SK-N-SH (cell line): ENCODE results near the gene BMPR1B. TPM values are rescaled to one million over a fixed set of nuclear protein-coding genes. Genes with fewer than 3 reads are reported as not detected.
"Not testable (repeated sequence)": the region's sequence is repeated elsewhere in the genome, so short reads cannot be mapped to it uniquely, and the experiment has no call there.

Experiments
- CTCF ChIA-PET: fragments of 300-600, 350-600 bp; formaldehyde crosslinking; extraction: SDS; loops from one replicate; lab custom pipeline; 2021; lab: Yijun Ruan, JAX
- POLR2A ChIA-PET: fragments of 350-600 bp; sonication (Branson Sonifier 250); formaldehyde crosslinking; extraction: SDS; loops from one replicate; lab custom pipeline; 2020; ENCODE audit warnings: antibody characterized with exemption, inconsistent platforms; lab: Yijun Ruan, JAX
- DNase-seq: peaks from one replicate; pipeline ENCODE4 v3.0.0; 2012
- H2AFZ ChIP-seq: fragments of 200-600 bp; sonication (generic); 2 replicates; pipeline ENCODE4 v1.8.1; 2016; ENCODE audit warnings: antibody characterized with exemption, mild to moderate bottlenecking, low read depth
- H3F3A ChIP-seq: fragments of 200-600 bp; sonication (generic); replicated peaks from 2 replicates; pipeline ENCODE3; 2016; ENCODE audit warnings: antibody characterized with exemption, mild to moderate bottlenecking; ENCODE audit not compliant: insufficient read depth
- H3K27ac ChIP-seq, 2 experiments: fragments of 200-500 bp in 1 of 2; fragments of 200-600 bp in 1 of 2; sonication (Bioruptor generic) in 1 of 2; sonication (generic), shearing (Covaris generic) in 1 of 2; 2 replicates each; pipeline versions ENCODE4 v1.5.1 to v1.6.1; 2014 to 2016; ENCODE audit warnings: low read depth in 2 of 2, inconsistent platforms in 1 of 2, low read length in 1 of 2, mild to moderate bottlenecking in 1 of 2, mixed read lengths in 1 of 2
- H3K27me3 ChIP-seq: fragments of 200-600 bp; sonication (generic), shearing (Covaris generic); 2 replicates; pipeline ENCODE4 v1.6.1; 2016; ENCODE audit warnings: mixed run types; ENCODE audit not compliant: insufficient read depth
- H3K36me3 ChIP-seq, 2 experiments: fragments of 200-500 bp in 1 of 2; fragments of 200-600 bp in 1 of 2; sonication (Bioruptor generic) in 1 of 2; sonication (generic) in 1 of 2; replicated peaks in 1 of 2; 2 replicates each; pipeline versions ENCODE3 to v1.5.1; 2014 to 2016; ENCODE audit warnings: low read length in 1 of 2, mild to moderate bottlenecking in 1 of 2; ENCODE audit not compliant: insufficient read depth in 2 of 2, control insufficient read depth in 1 of 2
- H3K4me1 ChIP-seq, 2 experiments: fragments of 200-500 bp in 1 of 2; fragments of 200-600 bp in 1 of 2; sonication (Bioruptor generic) in 1 of 2; sonication (generic), shearing (Covaris generic) in 1 of 2; 2 replicates each; pipeline versions ENCODE4 v1.5.1 to v1.6.1; 2014 to 2016; ENCODE audit warnings: low read depth in 1 of 2, low read length in 1 of 2, mixed run types in 1 of 2; ENCODE audit not compliant: insufficient read depth in 2 of 2, control insufficient read depth in 1 of 2
- H3K4me2 ChIP-seq: fragments of 200-600 bp; sonication (generic), shearing (Covaris generic); 2 replicates; pipeline ENCODE4 v1.6.1; 2017; ENCODE audit warnings: mixed run types
- H3K4me3 ChIP-seq, 2 experiments: fragments of 200-500 bp in 1 of 2; fragments of 200-600 bp in 1 of 2; sonication (Bioruptor generic) in 1 of 2; sonication (generic), shearing (Covaris generic) in 1 of 2; 2 replicates each; pipeline versions ENCODE4 v1.5.1 to v1.8.1; 2014 to 2016; ENCODE audit warnings: low read depth in 2 of 2, inconsistent platforms in 1 of 2, low read length in 1 of 2, mild to moderate bottlenecking in 1 of 2, mixed read lengths in 1 of 2, moderate library complexity in 1 of 2
- H3K79me2 ChIP-seq: fragments of 200-600 bp; sonication (generic); 2 replicates; pipeline ENCODE4 v1.8.1; 2017; ENCODE audit warnings: mild to moderate bottlenecking; ENCODE audit not compliant: insufficient read depth
- H3K9ac ChIP-seq: fragments of 200-600 bp; sonication (generic); 2 replicates; pipeline ENCODE4 v1.6.1; 2017; ENCODE audit warnings: mixed run types
- H3K9me2 ChIP-seq: fragments of 200-600 bp; sonication (generic); 2 replicates; pipeline ENCODE4 v1.6.1; 2017; ENCODE audit warnings: mixed run types
- H3K9me3 ChIP-seq: fragments of 200-600 bp; sonication (generic); 2 replicates; pipeline ENCODE4 v1.6.1; 2017; ENCODE audit warnings: mixed run types, mild to moderate bottlenecking, moderate library complexity
- H4K20me1 ChIP-seq: fragments of 200-600 bp; sonication (generic); 2 replicates; pipeline ENCODE4 v1.6.1; 2017; ENCODE audit warnings: mild to moderate bottlenecking, mixed run types; ENCODE audit not compliant: insufficient read depth
- ELF1 ChIP-seq: IDR thresholded peaks from 2 replicates; pipeline ENCODE4 v1.4.0; 2012
- FOSL2 ChIP-seq: IDR thresholded peaks from 2 replicates; pipeline ENCODE4 v1.4.0; 2012; ENCODE audit warnings: low read depth, mild to moderate bottlenecking, moderate library complexity, borderline replicate concordance
- GABPA ChIP-seq: IDR thresholded peaks from 2 replicates; pipeline ENCODE4 v1.4.0; 2012; ENCODE audit warnings: low read depth, mild to moderate bottlenecking
- IRF3 ChIP-seq: fragments of 150-350 bp; IDR thresholded peaks from 2 replicates; pipeline ENCODE4 v1.6.1; 2016; ENCODE audit warnings: mild to moderate bottlenecking, low read depth, low read length
- PBX3 ChIP-seq: IDR thresholded peaks from 2 replicates; pipeline ENCODE4; 2012
- RAD21 ChIP-seq: IDR thresholded peaks from 2 replicates; pipeline ENCODE4 v1.6.1; 2012; ENCODE audit warnings: mild to moderate bottlenecking, low read length
- RXRA ChIP-seq: IDR thresholded peaks from 2 replicates; pipeline ENCODE4 v1.4.0; 2012; ENCODE audit warnings: low read depth, mild to moderate bottlenecking, borderline replicate concordance
- SMC3 ChIP-seq: IDR thresholded peaks from 2 replicates; pipeline ENCODE4 v1.6.1; 2012; ENCODE audit warnings: low read depth, low read length, improper control_type of control experiment
- TAF1 ChIP-seq: IDR thresholded peaks from 2 replicates; pipeline ENCODE4 v1.6.1; 2012; ENCODE audit warnings: low read depth, mild to moderate bottlenecking, low read length, moderate library complexity, borderline replicate concordance
- TEAD4 ChIP-seq: IDR thresholded peaks from 2 replicates; pipeline ENCODE4 v1.4.0; 2012; ENCODE audit warnings: mild to moderate bottlenecking, borderline replicate concordance; ENCODE audit not compliant: insufficient read depth
- WGBS: methylation state at CpG from one replicate; pipeline ENCODE4 v1.1.6; 2017; ENCODE audit warnings: low lambda C conversion rate; 5-methylcytosine and 5-hydroxymethylcytosine counted together
- polyA plus RNA-seq, 3 experiments: library from polyadenylated mRNA; depleted of rRNA; stranded (reverse); fragments of >200 nt; gene quantifications; 2 replicates each; pipeline ENCODE4 v1.2.3, GENCODE V29; 2012
- TF ChIP-seq, protein P1 (sequence below): IDR thresholded peaks from 2 replicates; pipeline ENCODE4 v1.4.0; 2012; ENCODE audit warnings: low read depth
- TF ChIP-seq, protein P2 (sequence below): IDR thresholded peaks from 2 replicates; pipeline ENCODE4 v1.6.1; 2012; ENCODE audit warnings: mild to moderate bottlenecking, low read depth, low read length, moderate library complexity
- TF ChIP-seq, protein P3 (sequence below): IDR thresholded peaks from 2 replicates; pipeline ENCODE4 v1.4.0; 2012; ENCODE audit warnings: low read depth, borderline replicate concordance

Gene BMPR1B
- polyA plus RNA-seq, 1 of the 3 experiments (the other 2 are of a cell fraction) = 0.16 TPM

- ChIA-PET CTCF (interaction anchor here (1.4 to 4.6 kb wide), 3 partner anchors 12 to 381 kb away, joined by 3 to 29 read pairs (median 7); partner anchors contain the start of gene UNC5C), POLR2A (no interaction called here)
- no peaks in the 10 kb centered on the region for H3F3A ChIP-seq
- peak overlapping the region in 1 of 2 experiments; percentile 39; a peak in 1 of 4 replicates for H3K27ac ChIP-seq
- H3K4me3 ChIP-seq = no peak overlapping the region
- no peak overlapping the region for H3K9ac ChIP-seq
- no peaks in the 10 kb centered on the region for H3K27me3 ChIP-seq
- peaks cover 0 to 54% of the 10 kb centered on the region in 2 experiments for H3K36me3 ChIP-seq
- H3K79me2 ChIP-seq = no peaks in the 10 kb centered on the region
- TF ChIP-seq RAD21 (peak; percentile 27; the same call in 1 of the 2 replicates), ELF1 (no peak)
- H3K4me2 ChIP-seq = no peak overlapping the region
- H4K20me1 ChIP-seq = no peaks in the 10 kb centered on the region
- H3K4me1 ChIP-seq = peaks cover 0 to 13% of the 10 kb centered on the region in 2 experiments; a peak in 2 of 4 replicates
- H3K9me3 ChIP-seq = no peaks in the 10 kb centered on the region
- 85% methylated on average over 6 of the region's 7 CpGs for WGBS
- no peak overlapping the region for H2AFZ ChIP-seq
- DNase-seq = no peak
- no peaks in the 10 kb centered on the region for H3K9me2 ChIP-seq
These were observed 410.1 kb downstream of the BMPR1B start for GRCh38 chr4:95167805-95168204.

- H3K4me2 ChIP-seq = no peak overlapping the region
- no peak overlapping the region for H3K4me3 ChIP-seq
- H2AFZ ChIP-seq = no peak overlapping the region
- H4K20me1 ChIP-seq = no peaks in the 10 kb centered on the region
- no peak overlapping the region for H3K9ac ChIP-seq
- H3K36me3 ChIP-seq = peaks cover 0 to 43% of the 10 kb centered on the region in 2 experiments
- peak overlapping the region in 1 of 2 experiments; percentile 58; a peak in 2 of 4 replicates for H3K27ac ChIP-seq
- no peak for DNase-seq
- ChIA-PET POLR2A (interaction anchor here (0.9 kb wide), 1 partner anchor 378 kb away, joined by 4 read pairs; no protein-coding TSS in a partner anchor), CTCF (interaction anchor here (0.8 to 2.3 kb wide), 2 partner anchors 11 to 375 kb away, joined by 3 to 7 read pairs; no protein-coding TSS in a partner anchor)
- TF ChIP-seq IRF3 (no peak), FOSL2 (no peak), GABPA (no peak), SMC3 (no peak), PBX3 (no peak), TEAD4 (no peak), RXRA (no peak), TAF1 (no peak)
- TF ChIP-seq, protein P1, sequence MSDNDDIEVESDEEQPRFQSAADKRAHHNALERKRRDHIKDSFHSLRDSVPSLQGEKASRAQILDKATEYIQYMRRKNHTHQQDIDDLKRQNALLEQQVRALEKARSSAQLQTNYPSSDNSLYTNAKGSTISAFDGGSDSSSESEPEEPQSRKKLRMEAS = no peak
- TF ChIP-seq, protein P2, sequence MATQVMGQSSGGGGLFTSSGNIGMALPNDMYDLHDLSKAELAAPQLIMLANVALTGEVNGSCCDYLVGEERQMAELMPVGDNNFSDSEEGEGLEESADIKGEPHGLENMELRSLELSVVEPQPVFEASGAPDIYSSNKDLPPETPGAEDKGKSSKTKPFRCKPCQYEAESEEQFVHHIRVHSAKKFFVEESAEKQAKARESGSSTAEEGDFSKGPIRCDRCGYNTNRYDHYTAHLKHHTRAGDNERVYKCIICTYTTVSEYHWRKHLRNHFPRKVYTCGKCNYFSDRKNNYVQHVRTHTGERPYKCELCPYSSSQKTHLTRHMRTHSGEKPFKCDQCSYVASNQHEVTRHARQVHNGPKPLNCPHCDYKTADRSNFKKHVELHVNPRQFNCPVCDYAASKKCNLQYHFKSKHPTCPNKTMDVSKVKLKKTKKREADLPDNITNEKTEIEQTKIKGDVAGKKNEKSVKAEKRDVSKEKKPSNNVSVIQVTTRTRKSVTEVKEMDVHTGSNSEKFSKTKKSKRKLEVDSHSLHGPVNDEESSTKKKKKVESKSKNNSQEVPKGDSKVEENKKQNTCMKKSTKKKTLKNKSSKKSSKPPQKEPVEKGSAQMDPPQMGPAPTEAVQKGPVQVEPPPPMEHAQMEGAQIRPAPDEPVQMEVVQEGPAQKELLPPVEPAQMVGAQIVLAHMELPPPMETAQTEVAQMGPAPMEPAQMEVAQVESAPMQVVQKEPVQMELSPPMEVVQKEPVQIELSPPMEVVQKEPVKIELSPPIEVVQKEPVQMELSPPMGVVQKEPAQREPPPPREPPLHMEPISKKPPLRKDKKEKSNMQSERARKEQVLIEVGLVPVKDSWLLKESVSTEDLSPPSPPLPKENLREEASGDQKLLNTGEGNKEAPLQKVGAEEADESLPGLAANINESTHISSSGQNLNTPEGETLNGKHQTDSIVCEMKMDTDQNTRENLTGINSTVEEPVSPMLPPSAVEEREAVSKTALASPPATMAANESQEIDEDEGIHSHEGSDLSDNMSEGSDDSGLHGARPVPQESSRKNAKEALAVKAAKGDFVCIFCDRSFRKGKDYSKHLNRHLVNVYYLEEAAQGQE = no peak
- TF ChIP-seq, protein P3, sequence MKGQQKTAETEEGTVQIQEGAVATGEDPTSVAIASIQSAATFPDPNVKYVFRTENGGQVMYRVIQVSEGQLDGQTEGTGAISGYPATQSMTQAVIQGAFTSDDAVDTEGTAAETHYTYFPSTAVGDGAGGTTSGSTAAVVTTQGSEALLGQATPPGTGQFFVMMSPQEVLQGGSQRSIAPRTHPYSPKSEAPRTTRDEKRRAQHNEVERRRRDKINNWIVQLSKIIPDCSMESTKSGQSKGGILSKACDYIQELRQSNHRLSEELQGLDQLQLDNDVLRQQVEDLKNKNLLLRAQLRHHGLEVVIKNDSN = no peak
- no peaks in the 10 kb centered on the region for H3K9me3 ChIP-seq
- no peaks in the 10 kb centered on the region for H3K79me2 ChIP-seq
- no peaks in the 10 kb centered on the region for H3K27me3 ChIP-seq
- peaks cover 0 to 13% of the 10 kb centered on the region in 2 experiments; a peak in 2 of 4 replicates for H3K4me1 ChIP-seq
- H3F3A ChIP-seq = no peaks in the 10 kb centered on the region
- WGBS = 100% methylated on average over 2 of the region's 7 CpGs
- no peaks in the 10 kb centered on the region for H3K9me2 ChIP-seq
These were observed 412.4 kb downstream of the BMPR1B start for GRCh38 chr4:95170176-95170575.

GRCh38 chr4:95171377-95171776 lies 413.6 kb downstream of the BMPR1B start:
- H3K4me3 ChIP-seq, H3K9ac ChIP-seq, H3K9me2 ChIP-seq, H3K27me3 ChIP-seq, H2AFZ ChIP-seq, DNase-seq, H3K4me2 ChIP-seq, H3K79me2 ChIP-seq, POLR2A ChIA-PET, H3F3A ChIP-seq, CTCF ChIA-PET, H3K27ac ChIP-seq, H3K9me3 ChIP-seq, H4K20me1 ChIP-seq: not testable (repeated sequence)
- Histone ChIP-seq H3K4me1 (peaks cover 0 to 13% of the 10 kb centered on the region in 2 experiments; a peak in 2 of 4 replicates), H3K36me3 (peaks cover 0 to 37% of the 10 kb centered on the region in 2 experiments)
- 90% methylated on average over 1 of the region's 3 CpGs for WGBS
